AG09319 (cell line): ENCODE measurements around the gene UNKL.

Source experiments
- DNase-seq: peaks from one replicate; pipeline ENCODE4 v3.0.0-alpha.2; 2010; ENCODE audit warnings: low read depth; ENCODE audit errors: extremely low read depth
- TF ChIP-seq, protein P1 (sequence below): IDR thresholded peaks from 2 replicates; pipeline ENCODE4 v1.5.1; 2011; ENCODE audit warnings: low read depth, mild to moderate bottlenecking, inconsistent platforms, low read length, moderate library complexity

Gene UNKL

DNA sequence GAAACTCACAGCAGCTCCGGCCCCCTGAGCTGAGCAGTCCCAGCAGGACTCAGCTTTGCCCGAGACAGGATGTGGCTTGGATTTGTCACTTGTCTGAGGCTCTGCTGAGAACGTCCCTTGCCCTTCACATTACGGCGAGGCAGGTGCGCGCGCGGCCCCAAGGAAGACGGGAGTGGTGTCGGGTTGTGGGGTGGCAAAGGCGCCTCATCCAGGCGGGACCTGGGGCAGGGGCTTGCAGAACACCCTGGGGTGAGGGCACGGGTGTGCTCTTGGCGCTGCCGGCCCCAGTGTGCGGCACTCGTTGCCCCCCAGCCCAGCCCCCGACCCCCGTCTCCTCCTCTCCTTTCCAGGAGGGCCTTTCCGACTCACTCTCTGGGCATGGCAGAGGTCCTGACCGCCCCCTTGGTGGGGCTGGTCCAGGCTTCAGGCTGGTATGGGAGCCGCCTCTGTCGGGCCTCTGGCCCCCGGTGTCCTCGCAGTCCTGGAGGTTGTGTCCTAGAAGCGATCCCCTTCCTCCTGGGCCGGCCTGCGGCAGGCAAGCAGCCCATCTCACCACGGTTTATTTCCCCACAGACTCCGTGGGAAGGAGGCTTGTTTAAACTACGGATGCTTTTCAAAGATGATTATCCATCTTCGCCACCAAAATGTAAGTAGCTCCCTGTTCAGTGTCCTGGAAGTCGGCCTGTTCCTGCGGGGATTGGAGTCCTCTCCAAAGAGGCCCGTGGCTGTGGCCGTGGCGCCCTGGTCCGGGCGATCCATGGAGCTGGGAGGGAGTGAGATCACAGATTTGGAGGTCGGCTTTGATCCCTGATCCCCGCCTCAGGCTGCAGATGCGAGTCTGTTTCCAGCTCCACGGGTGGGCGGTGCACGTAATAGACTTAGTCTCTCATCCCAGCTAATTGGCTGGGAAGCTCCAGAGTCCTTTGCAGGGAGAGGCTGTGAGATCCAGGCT is 99.1 kb downstream of the UNKL start:
- no peak for DNase-seq
- TF ChIP-seq, protein P1, sequence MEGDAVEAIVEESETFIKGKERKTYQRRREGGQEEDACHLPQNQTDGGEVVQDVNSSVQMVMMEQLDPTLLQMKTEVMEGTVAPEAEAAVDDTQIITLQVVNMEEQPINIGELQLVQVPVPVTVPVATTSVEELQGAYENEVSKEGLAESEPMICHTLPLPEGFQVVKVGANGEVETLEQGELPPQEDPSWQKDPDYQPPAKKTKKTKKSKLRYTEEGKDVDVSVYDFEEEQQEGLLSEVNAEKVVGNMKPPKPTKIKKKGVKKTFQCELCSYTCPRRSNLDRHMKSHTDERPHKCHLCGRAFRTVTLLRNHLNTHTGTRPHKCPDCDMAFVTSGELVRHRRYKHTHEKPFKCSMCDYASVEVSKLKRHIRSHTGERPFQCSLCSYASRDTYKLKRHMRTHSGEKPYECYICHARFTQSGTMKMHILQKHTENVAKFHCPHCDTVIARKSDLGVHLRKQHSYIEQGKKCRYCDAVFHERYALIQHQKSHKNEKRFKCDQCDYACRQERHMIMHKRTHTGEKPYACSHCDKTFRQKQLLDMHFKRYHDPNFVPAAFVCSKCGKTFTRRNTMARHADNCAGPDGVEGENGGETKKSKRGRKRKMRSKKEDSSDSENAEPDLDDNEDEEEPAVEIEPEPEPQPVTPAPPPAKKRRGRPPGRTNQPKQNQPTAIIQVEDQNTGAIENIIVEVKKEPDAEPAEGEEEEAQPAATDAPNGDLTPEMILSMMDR, result no peak

DNA sequence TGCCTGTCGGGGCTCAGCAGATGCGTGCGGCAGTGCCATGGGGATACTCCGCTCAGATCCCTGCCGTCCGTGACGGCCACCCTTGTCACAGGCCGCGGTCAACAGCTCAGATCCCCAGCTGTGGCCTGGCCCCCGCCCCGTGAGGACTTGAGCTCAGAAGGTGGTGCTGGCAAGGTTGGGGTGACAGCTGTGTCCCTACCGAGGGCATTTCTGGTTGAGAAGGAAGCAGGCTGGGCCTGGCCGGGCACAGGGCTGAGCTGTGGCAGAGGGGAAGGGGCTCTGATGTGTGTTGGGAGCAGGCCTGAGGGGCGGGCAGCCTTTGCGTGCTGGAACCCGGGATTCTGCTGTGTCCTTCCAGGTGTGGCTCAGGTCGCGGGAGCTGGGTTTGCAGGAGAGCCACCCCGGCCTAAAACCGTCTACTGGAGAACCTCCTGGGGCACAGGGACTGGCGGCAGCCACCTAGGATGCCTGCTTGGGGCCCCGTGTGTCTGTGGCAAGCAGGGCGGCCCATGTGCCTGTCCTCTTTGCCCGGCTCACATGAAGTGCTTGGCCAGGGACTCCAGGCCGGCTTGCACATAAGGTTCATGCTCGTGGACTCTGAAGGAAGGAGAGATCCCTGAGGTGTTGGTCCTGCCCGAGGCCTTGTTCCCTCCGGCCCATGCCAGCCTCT is 100.0 kb downstream of the UNKL start:
- no peak for DNase-seq
- TF ChIP-seq, protein P1, result no peak

DNA sequence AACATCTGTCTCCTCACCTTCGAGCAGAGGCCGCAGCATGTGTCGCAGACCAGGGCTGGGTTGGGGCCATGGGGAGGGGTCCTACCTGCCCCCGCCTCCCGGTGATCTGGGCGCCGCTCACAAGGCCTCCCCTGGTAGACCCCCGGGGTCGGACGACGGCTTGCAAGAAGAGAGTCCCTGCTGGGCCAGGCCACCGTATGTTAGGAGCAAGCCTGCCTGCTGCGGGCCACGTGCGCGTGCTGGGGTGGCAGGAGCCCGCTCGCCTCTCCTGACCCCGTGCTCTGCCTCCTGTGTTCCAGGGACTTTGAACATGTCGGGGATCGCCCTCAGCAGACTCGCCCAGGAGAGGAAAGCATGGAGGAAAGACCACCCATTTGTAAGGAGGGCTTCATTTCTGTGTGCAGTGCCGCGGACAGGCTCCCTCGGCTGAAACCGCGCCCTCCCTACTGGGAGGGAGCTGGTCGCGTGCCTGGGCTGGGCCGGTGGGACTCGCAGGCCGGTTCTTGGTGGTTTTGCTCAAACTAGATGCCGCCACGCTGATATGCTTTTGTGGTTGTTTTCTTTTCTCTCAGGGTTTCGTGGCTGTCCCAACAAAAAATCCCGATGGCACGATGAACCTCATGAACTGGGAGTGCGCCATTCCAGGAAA is 100.7 kb downstream of the UNKL start:
- no peak for DNase-seq
- TF ChIP-seq, protein P1, result no peak
